Adrenal gland (tissue), 5 donors: ENCODE data around the gene REST.

Experiments used
- CTCF ChIP-seq, 6 experiments: fragments of 450-650 bp in 4 of 6; fragments of 200-600 bp in 2 of 6; sonication (generic) in 1 of 6; IDR thresholded peaks; 1 replicate in 5 of 6; 2 replicates in 1 of 6; pipeline versions ENCODE4 v1.5.1 to v1.8.0; 2016 to 2021; ENCODE audit warnings: antibody characterized with exemption in 6 of 6, mild to moderate bottlenecking in 2 of 6, moderate library complexity in 1 of 6
- POLR2A ChIP-seq, 2 donors: fragments of 450-650 bp; IDR thresholded peaks; one replicate each; pipeline ENCODE4 v1.6.1; 2017; ENCODE audit warnings: antibody characterized with exemption in 2 of 2, mild to moderate bottlenecking in 2 of 2, moderate library complexity in 1 of 2
- donor health status: DM: no; HTN: no; CAD: no.

- TF ChIP-seq CTCF (IDR thresholded peaks at IDR 0.05) (no peak), POLR2A (IDR thresholded peaks at IDR 0.05) (no peak)
Observed at GRCh38 chr4:56914336-56914735, 6.6 kb downstream of the REST start.
